Lung (tissue), 16 donors: ENCODE data around the gene NT5DC2. TPM values are rescaled to one million over a fixed set of nuclear protein-coding genes. Genes with fewer than 3 reads are reported as not detected.

ENCODE experiments used
- ATAC-seq: fragments of 200-7000 bp; cut with Tn5 transposase; one replicate; pipeline ENCODE4 v1.9.1; 2020; ENCODE audit warnings: moderate number of reproducible peaks; ENCODE audit not compliant: insufficient read depth, low FRiP score
- DNase-seq, 3 donors: peaks; one replicate each; pipeline ENCODE4 v3.0.0-alpha.2; 2013 to 2017
- H3K27ac ChIP-seq, 2 donors: one replicate each; pipeline ENCODE4 v1.5.1; 2013; ENCODE audit warnings: mild to moderate bottlenecking in 2 of 2, moderate library complexity in 2 of 2, control low read depth in 1 of 2, inconsistent platforms in 1 of 2, low read depth in 1 of 2, low read length in 1 of 2
- H3K27me3 ChIP-seq, 3 donors: one replicate each; pipeline ENCODE4 v1.5.1; 2013; ENCODE audit warnings: low read length in 2 of 3; ENCODE audit not compliant: control insufficient read depth in 3 of 3, insufficient read depth in 3 of 3
- H3K36me3 ChIP-seq, 4 donors: one replicate each; pipeline ENCODE4 v1.5.1; 2013; ENCODE audit warnings: low read length in 4 of 4, mild to moderate bottlenecking in 1 of 4, moderate library complexity in 1 of 4; ENCODE audit not compliant: control insufficient read depth in 4 of 4, insufficient read depth in 4 of 4
- H3K4me1 ChIP-seq, 5 donors: one replicate each; pipeline ENCODE4 v1.5.1; 2013; ENCODE audit warnings: low read length in 5 of 5, mild to moderate bottlenecking in 2 of 5, moderate library complexity in 1 of 5; ENCODE audit not compliant: control insufficient read depth in 5 of 5, insufficient read depth in 5 of 5
- H3K4me3 ChIP-seq: one replicate; pipeline ENCODE4 v1.5.1; 2013; ENCODE audit warnings: mild to moderate bottlenecking, control low read depth, moderate library complexity
- H3K9ac ChIP-seq, 2 donors: one replicate each; pipeline ENCODE4 v1.5.1; 2013; ENCODE audit warnings: low read length in 2 of 2, control low read depth in 1 of 2; ENCODE audit not compliant: insufficient read depth in 1 of 2
- H3K9me3 ChIP-seq, 4 donors: one replicate each; pipeline ENCODE4 v1.5.1; 2013; ENCODE audit warnings: low read length in 3 of 4, mild to moderate bottlenecking in 1 of 4, moderate library complexity in 1 of 4; ENCODE audit not compliant: control insufficient read depth in 4 of 4, insufficient read depth in 3 of 4
- CTCF ChIP-seq: IDR thresholded peaks from 2 replicates; pipeline ENCODE4 v1.5.1; 2012; ENCODE audit warnings: mild to moderate bottlenecking; ENCODE audit errors: control extremely low read depth, extremely low read depth
- WGBS, 2 donors: extraction: QIAGEN DNeasy Blood & Tissue Kit; methylation state at CpG; one replicate each; pipeline ENCODE4 v1.1.7; 2013; 5-methylcytosine and 5-hydroxymethylcytosine counted together
- long read RNA-seq, 5 donors: transcript quantifications; one replicate each; lab custom pipeline, GENCODE V29; 2026
- polyA plus RNA-seq, 2 donors: library from polyadenylated mRNA; stranded (reverse); fragments of 200-250 nt; gene quantifications; one replicate each; pipeline ENCODE4 v1.2.1, GENCODE V29; 2013
- total RNA-seq, 2 donors: library from RNA; depleted of rRNA in 1 of 2; stranded (reverse); fragments of >200 nt in 1 of 2; gene quantifications; one replicate each; pipeline ENCODE4 v1.2.1, GENCODE V29; 2014 to 2021
- donor health status: control.
- donor health status: control.
- donor health status: Bipolar disorder and iron deficiency.
- donor health status: healthy.
- donor health status: DM: yes; HTN: yes; CAD: no.

Gene NT5DC2
- total RNA-seq (10 to 100 TPM; 32.7 to 85.6 TPM), polyA plus RNA-seq (10 to 100 TPM; 50.0 to 52.5 TPM)
- long read RNA-seq, donor 1, transcript NT5DC2-207 (2 exons, 453 nt) = minor isoform, 12 of 138 reads
- long read RNA-seq, donor 1, transcript NT5DC2-202 (14 exons, 1,795 nt) = major isoform, 63 of 138 reads
- long read RNA-seq, donor 1, partial matches to known transcripts = 52 of 138 reads
- long read RNA-seq, donor 1, other reads (novel, unspliced or antisense) = 7 of 138 reads
- long read RNA-seq, donor 2, transcript NT5DC2-202 (14 exons, 1,795 nt) = major isoform, 9 of 38 reads
- long read RNA-seq, donor 2, transcript NT5DC2-207 (2 exons, 453 nt) = minor isoform, 5 of 38 reads
- long read RNA-seq, donor 2, partial matches to known transcripts = 22 of 38 reads
- long read RNA-seq, donor 2, other reads (novel, unspliced or antisense) = 0 of 38 reads
- long read RNA-seq, donor 3, transcript NT5DC2-202 (14 exons, 1,795 nt) = major isoform, 14 of 37 reads
- long read RNA-seq, donor 3, partial matches to known transcripts = 17 of 37 reads
- long read RNA-seq, donor 3, other reads (novel, unspliced or antisense) = 0 of 37 reads
- long read RNA-seq, donor 4, transcript NT5DC2-202 (14 exons, 1,795 nt) = major isoform, 16 of 78 reads
- long read RNA-seq, donor 4, transcript NT5DC2-207 (2 exons, 453 nt) = minor isoform, 8 of 78 reads
- long read RNA-seq, donor 4, partial matches to known transcripts = 52 of 78 reads
- long read RNA-seq, donor 4, other reads (novel, unspliced or antisense) = 0 of 78 reads
- long read RNA-seq, donor 5, transcript NT5DC2-202 (14 exons, 1,795 nt) = major isoform, 62 of 238 reads
- long read RNA-seq, donor 5, transcript NT5DC2-207 (2 exons, 453 nt) = minor isoform, 18 of 238 reads
- long read RNA-seq, donor 5, partial matches to known transcripts = 88 of 238 reads
- long read RNA-seq, donor 5, other reads (novel, unspliced or antisense) = 62 of 238 reads

- WGBS, 2 donors = 2 to 8% methylated on average over 11 to 91 of the region's 91 CpGs
- no peak for TF ChIP-seq CTCF
These were observed at the start of gene NT5DC2 for GRCh38 chr3:52533623-52534280. NT5DC2 (minus strand) TSS chr3:52533857; CDS start chr3:52533737, 120 bp downstream.

GRCh38 chr3:52574056-52574965, 40.7 kb upstream of the NT5DC2 start:
- DNase-seq = no peak
- ATAC-seq = no peak
- no peak overlapping the region for H3K4me3 ChIP-seq
- TF ChIP-seq CTCF = no peak
- H3K9ac ChIP-seq = no peak overlapping the region
- no peaks in the 10 kb centered on the region for H3K9me3 ChIP-seq
- WGBS, 2 donors = 92 to 94% methylated on average over 6 of the region's 6 CpGs
- peaks cover 21 to 43% (median 28%) of the 10 kb centered on the region in 4 donors for H3K36me3 ChIP-seq
- no peaks in the 10 kb centered on the region for H3K27me3 ChIP-seq
- H3K4me1 ChIP-seq = no peaks in the 10 kb centered on the region
- H3K27ac ChIP-seq = no peak overlapping the region

More at GRCh38 chr3:52533623-52534280, at the start of gene NT5DC2:
- peak within 1 kb of the TSS in 1 of 2 donors; percentile 57 for H3K9ac ChIP-seq
- ATAC-seq (peak; percentile 22), DNase-seq (peak; percentile 84 to 90 (median 87))
- no peaks in the 10 kb centered on the region for H3K9me3 ChIP-seq
- H3K27ac ChIP-seq = peak within 1 kb of the TSS; percentile 37 to 54
- peaks cover 23 to 76% (median 29%) of the 10 kb centered on the region in 5 donors for H3K4me1 ChIP-seq
- peak within 1 kb of the TSS; percentile 57 for H3K4me3 ChIP-seq
- no peaks in the 10 kb centered on the region for H3K27me3 ChIP-seq
- H3K36me3 ChIP-seq = peaks cover 0 to 2% (median 0%) of the 10 kb centered on the region in 4 donors

GRCh38 chr3:52572221-52572620, 38.6 kb upstream of the NT5DC2 start:
- no peak overlapping the region for H3K27ac ChIP-seq
- peaks cover 9 to 22% (median 12%) of the 10 kb centered on the region in 4 donors for H3K36me3 ChIP-seq
- no peaks in the 10 kb centered on the region for H3K9me3 ChIP-seq
- WGBS, 2 donors = 70 to 95% methylated on average over 6 of the region's 6 CpGs
- ATAC-seq (no peak), DNase-seq (no peak)
- no peaks in the 10 kb centered on the region for H3K4me1 ChIP-seq
- no peaks in the 10 kb centered on the region for H3K27me3 ChIP-seq
- no peak overlapping the region for H3K9ac ChIP-seq
- H3K4me3 ChIP-seq = no peak overlapping the region
- no peak for TF ChIP-seq CTCF
